ENCODE measurements around the gene OPCML.

DNA sequence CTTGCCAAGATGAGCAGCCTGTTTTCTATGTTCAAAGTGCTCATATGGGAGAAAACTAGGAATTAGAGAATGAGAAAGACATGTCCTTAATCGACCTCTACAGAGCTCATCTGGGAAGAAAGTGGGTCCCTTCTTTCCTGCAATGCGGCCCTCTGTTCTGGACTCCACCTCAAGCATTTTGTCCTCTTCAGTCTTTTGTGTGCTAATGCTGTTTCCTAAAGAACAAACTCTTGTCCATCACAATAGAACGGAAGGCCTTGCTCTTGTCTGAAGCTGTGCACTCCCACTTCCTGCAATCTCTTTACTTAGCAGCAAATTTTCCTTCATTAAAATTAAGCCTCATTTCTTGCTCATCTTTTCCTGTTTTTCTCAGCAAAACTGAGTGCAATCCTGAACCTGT lies 206.6 kb downstream of the OPCML start:
- TF ChIP-seq, protein P1, sequence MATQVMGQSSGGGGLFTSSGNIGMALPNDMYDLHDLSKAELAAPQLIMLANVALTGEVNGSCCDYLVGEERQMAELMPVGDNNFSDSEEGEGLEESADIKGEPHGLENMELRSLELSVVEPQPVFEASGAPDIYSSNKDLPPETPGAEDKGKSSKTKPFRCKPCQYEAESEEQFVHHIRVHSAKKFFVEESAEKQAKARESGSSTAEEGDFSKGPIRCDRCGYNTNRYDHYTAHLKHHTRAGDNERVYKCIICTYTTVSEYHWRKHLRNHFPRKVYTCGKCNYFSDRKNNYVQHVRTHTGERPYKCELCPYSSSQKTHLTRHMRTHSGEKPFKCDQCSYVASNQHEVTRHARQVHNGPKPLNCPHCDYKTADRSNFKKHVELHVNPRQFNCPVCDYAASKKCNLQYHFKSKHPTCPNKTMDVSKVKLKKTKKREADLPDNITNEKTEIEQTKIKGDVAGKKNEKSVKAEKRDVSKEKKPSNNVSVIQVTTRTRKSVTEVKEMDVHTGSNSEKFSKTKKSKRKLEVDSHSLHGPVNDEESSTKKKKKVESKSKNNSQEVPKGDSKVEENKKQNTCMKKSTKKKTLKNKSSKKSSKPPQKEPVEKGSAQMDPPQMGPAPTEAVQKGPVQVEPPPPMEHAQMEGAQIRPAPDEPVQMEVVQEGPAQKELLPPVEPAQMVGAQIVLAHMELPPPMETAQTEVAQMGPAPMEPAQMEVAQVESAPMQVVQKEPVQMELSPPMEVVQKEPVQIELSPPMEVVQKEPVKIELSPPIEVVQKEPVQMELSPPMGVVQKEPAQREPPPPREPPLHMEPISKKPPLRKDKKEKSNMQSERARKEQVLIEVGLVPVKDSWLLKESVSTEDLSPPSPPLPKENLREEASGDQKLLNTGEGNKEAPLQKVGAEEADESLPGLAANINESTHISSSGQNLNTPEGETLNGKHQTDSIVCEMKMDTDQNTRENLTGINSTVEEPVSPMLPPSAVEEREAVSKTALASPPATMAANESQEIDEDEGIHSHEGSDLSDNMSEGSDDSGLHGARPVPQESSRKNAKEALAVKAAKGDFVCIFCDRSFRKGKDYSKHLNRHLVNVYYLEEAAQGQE (IDR thresholded peaks at IDR 0.05; ENCODE audit: insufficient replicate concordance, low read depth) = no peak
- TF ChIP-seq, protein P2, sequence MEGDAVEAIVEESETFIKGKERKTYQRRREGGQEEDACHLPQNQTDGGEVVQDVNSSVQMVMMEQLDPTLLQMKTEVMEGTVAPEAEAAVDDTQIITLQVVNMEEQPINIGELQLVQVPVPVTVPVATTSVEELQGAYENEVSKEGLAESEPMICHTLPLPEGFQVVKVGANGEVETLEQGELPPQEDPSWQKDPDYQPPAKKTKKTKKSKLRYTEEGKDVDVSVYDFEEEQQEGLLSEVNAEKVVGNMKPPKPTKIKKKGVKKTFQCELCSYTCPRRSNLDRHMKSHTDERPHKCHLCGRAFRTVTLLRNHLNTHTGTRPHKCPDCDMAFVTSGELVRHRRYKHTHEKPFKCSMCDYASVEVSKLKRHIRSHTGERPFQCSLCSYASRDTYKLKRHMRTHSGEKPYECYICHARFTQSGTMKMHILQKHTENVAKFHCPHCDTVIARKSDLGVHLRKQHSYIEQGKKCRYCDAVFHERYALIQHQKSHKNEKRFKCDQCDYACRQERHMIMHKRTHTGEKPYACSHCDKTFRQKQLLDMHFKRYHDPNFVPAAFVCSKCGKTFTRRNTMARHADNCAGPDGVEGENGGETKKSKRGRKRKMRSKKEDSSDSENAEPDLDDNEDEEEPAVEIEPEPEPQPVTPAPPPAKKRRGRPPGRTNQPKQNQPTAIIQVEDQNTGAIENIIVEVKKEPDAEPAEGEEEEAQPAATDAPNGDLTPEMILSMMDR (IDR thresholded peaks at IDR 0.05; ENCODE audit: insufficient read depth, low read length) = no peak

Data from HL-60 (cell line).